GM20000 (cell line): ENCODE data around the gene U2AF1L4.

ENCODE experiments used
- DNase-seq: peaks from one replicate; pipeline ENCODE4 v3.0.0; 2012; ENCODE audit warnings: low spot score
- TF ChIP-seq, protein P1 (sequence below): IDR thresholded peaks from 2 replicates; pipeline ENCODE4 v1.5.1; 2012; ENCODE audit warnings: mild to moderate bottlenecking, control low read depth; ENCODE audit errors: extremely low read depth, missing control alignments

Gene U2AF1L4

DNA sequence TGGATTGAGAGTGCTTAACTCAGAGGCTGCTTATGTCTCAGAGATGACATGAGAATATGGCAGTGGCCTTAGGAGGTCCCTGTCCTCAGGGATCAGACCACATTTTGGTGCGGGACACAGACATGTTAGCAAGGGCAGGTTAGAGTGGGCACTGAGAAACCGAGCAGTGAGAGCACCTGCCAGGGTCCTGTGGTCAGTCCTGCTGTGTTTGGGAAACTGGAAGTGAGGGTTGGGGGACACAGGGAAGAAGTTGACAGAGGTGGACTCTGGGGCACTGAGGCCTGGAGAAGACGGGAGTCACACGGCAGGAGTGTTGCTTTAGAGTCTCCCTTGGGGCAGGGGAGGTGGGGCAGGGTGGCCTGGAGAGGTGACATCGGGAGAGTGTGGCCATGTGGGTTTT, 10.3 kb downstream of the U2AF1L4 start:
- TF ChIP-seq, protein P1, sequence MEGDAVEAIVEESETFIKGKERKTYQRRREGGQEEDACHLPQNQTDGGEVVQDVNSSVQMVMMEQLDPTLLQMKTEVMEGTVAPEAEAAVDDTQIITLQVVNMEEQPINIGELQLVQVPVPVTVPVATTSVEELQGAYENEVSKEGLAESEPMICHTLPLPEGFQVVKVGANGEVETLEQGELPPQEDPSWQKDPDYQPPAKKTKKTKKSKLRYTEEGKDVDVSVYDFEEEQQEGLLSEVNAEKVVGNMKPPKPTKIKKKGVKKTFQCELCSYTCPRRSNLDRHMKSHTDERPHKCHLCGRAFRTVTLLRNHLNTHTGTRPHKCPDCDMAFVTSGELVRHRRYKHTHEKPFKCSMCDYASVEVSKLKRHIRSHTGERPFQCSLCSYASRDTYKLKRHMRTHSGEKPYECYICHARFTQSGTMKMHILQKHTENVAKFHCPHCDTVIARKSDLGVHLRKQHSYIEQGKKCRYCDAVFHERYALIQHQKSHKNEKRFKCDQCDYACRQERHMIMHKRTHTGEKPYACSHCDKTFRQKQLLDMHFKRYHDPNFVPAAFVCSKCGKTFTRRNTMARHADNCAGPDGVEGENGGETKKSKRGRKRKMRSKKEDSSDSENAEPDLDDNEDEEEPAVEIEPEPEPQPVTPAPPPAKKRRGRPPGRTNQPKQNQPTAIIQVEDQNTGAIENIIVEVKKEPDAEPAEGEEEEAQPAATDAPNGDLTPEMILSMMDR, result no peak
- no peak for DNase-seq

- DNase-seq, result no peak
- TF ChIP-seq, protein P1, result no peak
Observed at GRCh38 chr19:35734273-35734672, 10.9 kb downstream of the U2AF1L4 start.

GRCh38 chr19:35733180-35734125, 11.8 kb downstream of the U2AF1L4 start:
- TF ChIP-seq, protein P1, result no peak
- no peak for DNase-seq

DNA sequence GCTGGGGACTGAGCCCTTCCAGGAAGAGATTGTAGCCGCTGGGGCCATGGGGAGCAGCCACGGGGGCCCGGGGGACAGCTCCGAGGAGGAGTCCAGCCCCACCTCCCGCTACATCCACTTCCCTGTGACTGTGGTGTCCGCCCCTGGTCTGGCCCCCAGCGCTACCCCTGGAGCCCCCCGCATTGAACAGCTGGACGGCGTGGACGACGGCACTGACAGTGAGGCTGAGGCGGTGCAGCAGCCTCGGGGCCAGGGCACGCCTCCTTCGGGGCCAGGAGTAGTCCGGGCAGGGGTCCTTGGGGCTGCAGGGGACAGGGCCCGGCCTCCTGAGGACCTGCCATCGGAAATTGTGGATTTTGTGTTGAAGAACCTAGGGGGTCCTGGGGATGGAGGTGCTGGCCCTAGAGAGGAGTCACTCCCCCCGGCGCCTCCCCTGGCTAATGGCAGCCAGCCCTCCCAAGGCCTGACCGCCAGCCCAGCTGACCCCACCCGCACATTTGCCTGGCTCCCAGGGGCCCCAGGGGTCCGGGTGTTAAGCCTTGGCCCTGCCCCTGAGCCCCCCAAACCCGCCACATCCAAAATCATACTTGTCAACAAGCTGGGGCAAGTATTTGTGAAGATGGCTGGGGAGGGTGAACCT, 12.6 kb downstream of the U2AF1L4 start:
- DNase-seq, result no peak
- TF ChIP-seq, protein P1, result no peak

DNA sequence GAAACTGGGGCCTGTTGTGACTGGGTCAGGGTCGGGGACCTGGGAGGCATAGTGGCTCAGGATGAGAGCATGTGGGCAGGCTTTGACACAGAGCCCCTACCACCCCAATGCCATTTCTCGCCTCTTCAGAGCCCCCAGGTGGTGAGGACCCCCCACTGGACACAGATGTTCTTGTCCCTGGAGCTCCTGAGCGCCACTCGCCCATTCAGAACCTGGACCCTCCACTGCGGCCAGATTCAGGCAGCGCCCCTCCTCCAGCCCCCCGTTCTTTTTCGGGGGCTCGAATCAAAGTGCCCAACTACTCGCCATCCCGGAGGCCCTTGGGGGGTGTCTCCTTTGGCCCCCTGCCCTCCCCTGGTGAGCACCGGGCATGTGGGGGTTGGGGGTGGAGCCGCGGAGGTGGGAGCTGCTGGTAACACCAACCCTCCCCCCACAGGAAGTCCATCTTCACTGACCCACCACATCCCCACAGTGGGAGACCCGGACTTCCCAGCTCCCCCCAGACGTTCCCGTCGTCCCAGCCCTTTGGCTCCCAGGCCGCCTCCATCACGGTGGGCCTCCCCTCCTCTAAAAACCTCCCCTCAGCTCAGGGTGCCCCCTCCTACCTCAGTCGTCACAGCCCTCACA, 13.3 kb downstream of the U2AF1L4 start:
- TF ChIP-seq, protein P1, result no peak
- DNase-seq, result peak; percentile 15

DNA sequence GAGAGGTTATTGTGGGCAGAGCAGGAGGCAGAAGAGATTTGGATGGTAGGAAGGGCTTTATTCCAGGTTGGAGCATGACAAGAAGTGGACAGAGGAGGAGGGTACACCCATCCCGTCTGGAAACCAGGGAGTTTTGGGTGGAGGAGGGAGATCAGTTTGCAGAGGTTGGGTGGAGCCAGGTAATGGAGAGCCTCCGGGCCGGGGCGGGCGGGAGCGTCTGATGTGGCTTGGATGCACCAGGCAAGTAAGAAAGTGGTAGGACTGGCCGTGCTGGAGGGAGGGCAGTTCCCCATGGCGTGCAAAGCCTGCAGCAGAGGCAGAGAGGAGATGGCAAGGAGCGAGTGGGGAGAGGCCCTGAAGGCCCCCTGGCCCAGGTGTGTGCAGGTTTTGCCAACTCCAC, 13.9 kb downstream of the U2AF1L4 start:
- no peak for DNase-seq
- TF ChIP-seq, protein P1, result no peak

DNA sequence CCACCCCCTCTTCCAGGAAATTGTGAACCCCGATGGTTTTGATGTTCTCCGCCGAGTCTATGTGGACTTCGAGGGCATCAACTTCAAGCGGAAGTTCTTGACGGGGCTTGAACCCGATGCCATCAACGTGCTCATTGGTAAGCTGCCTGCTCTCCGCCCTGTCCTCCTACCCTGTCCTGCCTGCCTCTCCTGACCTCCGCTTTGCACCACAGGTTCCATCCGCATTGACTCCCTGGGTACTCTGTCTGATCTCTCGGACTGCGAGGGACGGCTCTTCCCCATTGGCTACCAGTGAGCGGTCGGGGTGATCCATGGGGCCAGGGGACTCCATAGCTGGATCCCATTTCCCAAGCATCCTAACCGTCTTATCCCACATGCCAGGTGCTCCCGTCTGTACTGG, 14.9 kb downstream of the U2AF1L4 start:
- TF ChIP-seq, protein P1, result no peak
- peak; percentile 10 for DNase-seq
